Measurements from ENCODE around the gene MNDA. TPM values are rescaled to one million over a fixed set of nuclear protein-coding genes. Genes with fewer than 3 reads are reported as not detected.

Gene MNDA
- total RNA-seq: not detected in 2 replicates

DNA sequence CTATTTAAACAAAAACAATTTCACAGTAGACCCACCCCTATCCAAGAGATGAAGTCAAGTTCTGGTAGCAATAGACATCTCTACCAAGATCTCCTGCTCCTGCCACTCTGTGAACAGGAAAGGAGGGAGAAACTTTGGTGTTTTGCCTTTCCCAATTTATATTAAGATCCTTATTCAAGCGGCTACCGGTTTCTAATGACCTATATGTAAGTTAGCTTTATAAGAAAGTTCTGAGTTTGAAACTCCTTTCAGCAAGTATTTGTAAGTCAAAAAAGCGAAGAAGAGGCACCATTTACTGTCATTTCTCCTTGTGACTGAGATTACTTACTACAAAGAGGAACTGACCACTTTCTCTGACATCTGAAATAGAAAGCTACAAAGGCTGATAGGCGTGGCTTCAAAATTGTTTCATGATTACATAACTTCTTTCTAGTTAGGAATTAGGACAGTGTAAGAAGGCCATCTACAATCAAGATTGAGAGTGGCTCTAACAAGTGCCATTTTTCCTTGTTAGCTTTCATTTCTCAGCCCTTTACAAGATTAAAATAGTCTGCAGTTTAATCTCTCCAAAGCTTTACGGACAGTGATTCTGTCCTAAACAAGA, at the start of gene MNDA:
MNDA (plus strand) TSS at position 448 of the 604 bp plus-strand sequence. CDS start 10,803 bp downstream, outside the sequence.

Other genes starting within 250 kb of the MNDA start
- not detected in 2 replicates for gene OR10Z1, start 226.1 kb upstream of the MNDA start, total RNA-seq
- gene SPTA1, start 144.6 kb upstream of the MNDA start, total RNA-seq: 1.3 and 2.1 TPM in 2 replicates
- gene OR6K2, start 130.7 kb upstream of the MNDA start, total RNA-seq: not detected in 2 replicates
- gene OR6K3, start 110.6 kb upstream of the MNDA start, total RNA-seq: not detected in 2 replicates
- not detected in 2 replicates for gene OR6K6, start 76.6 kb upstream of the MNDA start, total RNA-seq
- not detected in 2 replicates for gene OR6N1, start 59.2 kb upstream of the MNDA start, total RNA-seq
- not detected in 2 replicates for gene OR6N2, start 50.1 kb upstream of the MNDA start, total RNA-seq
- not detected in 2 replicates for gene PYHIN1, start 100.2 kb downstream of the MNDA start, total RNA-seq
- 58.0 and 76.9 TPM in 2 replicates for gene IFI16, start 178.6 kb downstream of the MNDA start, total RNA-seq
- gene AIM2, start 245.4 kb downstream of the MNDA start, total RNA-seq: not detected in 2 replicates